AG04449 (cell line): Measurements from ENCODE around the gene ARHGEF7.
"Not testable (repeated sequence)": the region's sequence is repeated elsewhere in the genome, so short reads cannot be mapped to it uniquely, and the experiment has no call there.

Experiments
- CTCF ChIA-PET: fragments of 350-600 bp; formaldehyde crosslinking; extraction: SDS; loops from one replicate; lab custom pipeline; 2021; ENCODE audit warnings: antibody characterized with exemption; lab: Yijun Ruan, JAX
- POLR2A ChIA-PET: fragments of 400-600, 350-600 bp; formaldehyde crosslinking; extraction: SDS; loops from one replicate; lab custom pipeline; 2020; ENCODE audit warnings: antibody characterized with exemption, inconsistent platforms; lab: Yijun Ruan, JAX
- DNase-seq: peaks from one replicate; pipeline ENCODE4 v3.0.0-alpha.2; 2010; ENCODE audit warnings: low read depth, low spot score
- H3K4me3 ChIP-seq: 2 replicates; pipeline ENCODE4 v1.5.1; 2011; ENCODE audit warnings: low read depth, mild to moderate bottlenecking, control low read depth, low read length
- TF ChIP-seq, protein P1 (sequence below): IDR thresholded peaks from one replicate; pipeline ENCODE4 v1.5.1; 2011; ENCODE audit warnings: mild to moderate bottlenecking, moderate library complexity, low read length, control low read depth, inconsistent platforms; ENCODE audit not compliant: insufficient read depth; ENCODE audit errors: missing control alignments

ARHGEF7 gene

DNA sequence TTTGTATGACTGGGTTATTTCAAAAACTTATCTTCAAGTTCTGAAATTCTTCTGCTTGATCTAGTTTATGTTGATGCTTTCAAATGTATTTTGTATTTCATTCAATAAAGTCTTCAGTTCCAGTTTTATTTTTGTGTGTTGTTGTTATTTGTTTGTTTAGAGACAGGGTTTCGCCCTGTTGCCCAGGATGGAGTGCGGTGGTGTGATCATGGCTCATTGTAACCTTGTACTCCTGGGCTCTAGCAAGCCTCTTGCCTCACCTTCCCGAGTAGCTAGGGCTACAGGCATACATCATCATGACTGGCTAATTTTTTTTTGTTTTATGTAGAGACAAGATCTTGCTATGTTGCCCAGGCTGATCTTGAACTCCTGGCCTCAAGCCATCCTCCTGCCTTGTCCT, 40.3 kb upstream of the ARHGEF7 start:
- CTCF ChIA-PET, result no interaction called here
- no peak for DNase-seq
- H3K4me3 ChIP-seq, result no peak overlapping the region
- TF ChIP-seq, protein P1, sequence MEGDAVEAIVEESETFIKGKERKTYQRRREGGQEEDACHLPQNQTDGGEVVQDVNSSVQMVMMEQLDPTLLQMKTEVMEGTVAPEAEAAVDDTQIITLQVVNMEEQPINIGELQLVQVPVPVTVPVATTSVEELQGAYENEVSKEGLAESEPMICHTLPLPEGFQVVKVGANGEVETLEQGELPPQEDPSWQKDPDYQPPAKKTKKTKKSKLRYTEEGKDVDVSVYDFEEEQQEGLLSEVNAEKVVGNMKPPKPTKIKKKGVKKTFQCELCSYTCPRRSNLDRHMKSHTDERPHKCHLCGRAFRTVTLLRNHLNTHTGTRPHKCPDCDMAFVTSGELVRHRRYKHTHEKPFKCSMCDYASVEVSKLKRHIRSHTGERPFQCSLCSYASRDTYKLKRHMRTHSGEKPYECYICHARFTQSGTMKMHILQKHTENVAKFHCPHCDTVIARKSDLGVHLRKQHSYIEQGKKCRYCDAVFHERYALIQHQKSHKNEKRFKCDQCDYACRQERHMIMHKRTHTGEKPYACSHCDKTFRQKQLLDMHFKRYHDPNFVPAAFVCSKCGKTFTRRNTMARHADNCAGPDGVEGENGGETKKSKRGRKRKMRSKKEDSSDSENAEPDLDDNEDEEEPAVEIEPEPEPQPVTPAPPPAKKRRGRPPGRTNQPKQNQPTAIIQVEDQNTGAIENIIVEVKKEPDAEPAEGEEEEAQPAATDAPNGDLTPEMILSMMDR, result no peak
- POLR2A ChIA-PET, result no interaction called here

DNA sequence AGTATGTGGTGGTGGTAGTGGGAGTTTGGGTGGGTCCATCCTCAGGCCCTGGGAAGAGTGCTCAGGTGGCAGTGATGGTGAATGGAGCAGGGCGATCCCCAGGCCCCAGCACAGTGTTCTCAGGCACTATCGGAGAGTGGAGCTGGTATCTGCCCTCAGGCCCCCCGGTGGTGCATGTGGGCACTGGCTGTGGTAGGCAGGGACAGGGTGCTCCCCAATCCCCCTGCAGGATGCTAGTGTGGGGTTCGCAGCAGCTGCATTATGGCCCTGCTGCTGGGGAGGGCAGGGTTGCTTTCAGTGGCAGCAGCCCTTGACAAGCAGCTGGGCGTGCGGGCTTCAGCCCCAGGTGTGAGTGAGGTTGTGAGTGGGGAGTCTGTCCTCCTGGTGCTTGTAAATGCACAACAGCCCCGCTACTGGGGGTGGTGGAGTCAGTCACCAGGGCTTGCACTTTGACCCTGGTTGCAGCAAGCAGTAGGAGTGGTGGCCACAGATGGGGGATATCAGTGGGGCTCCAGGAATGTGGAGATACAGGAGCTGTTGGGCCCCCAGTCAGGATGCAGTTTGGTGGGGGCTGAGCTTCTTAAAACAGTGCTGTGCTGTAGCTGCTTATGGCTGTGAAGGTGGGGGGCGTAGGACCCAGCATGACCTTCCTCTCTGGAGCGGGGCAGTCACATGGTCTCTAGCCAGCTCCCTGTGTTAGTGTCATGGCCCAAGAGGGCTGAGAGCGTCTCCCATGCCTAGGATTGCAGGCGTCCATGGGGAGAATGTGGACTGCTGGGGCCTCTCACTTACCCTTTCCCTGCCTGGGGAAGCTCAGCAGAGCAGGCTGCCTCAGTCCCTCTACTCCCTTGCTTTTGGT, 38.7 kb upstream of the ARHGEF7 start:
- ChIA-PET POLR2A (no interaction called here), CTCF (interaction anchor here (1.9 kb wide), 1 partner anchor 8 kb away, joined by 15 read pairs; no protein-coding TSS in a partner anchor)
- no peak for DNase-seq
- no peak overlapping the region for H3K4me3 ChIP-seq
- TF ChIP-seq, protein P1, result no peak

DNA sequence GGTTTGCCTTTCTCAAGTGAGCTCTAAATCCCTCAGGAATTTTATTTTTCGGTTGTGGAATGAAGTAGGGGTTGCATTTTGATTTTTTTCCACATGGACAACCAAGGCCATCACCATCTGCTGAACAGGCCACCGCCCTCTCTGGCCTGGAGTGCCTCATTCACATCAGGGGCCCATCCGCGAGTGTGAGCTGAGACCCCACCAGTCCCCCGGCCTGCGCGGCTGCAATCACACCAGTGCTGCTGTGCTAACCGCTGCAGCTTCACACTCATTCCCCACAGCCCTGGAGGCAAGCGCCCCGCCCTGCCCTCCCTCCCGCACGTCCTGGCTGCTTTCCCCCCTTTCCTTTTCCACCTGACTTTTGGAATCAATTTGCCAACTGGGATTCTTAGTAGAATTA, 35.7 kb upstream of the ARHGEF7 start:
- H3K4me3 ChIP-seq, result no peak overlapping the region
- TF ChIP-seq, protein P1, result no peak
- POLR2A ChIA-PET, result no interaction called here
- DNase-seq, result no peak
- CTCF ChIA-PET, result interaction anchor here (0.8 to 5.0 kb wide), 3 partner anchors 9 to 122 kb away, joined by 3 to 35 read pairs (median 3); no protein-coding TSS in a partner anchor

DNA sequence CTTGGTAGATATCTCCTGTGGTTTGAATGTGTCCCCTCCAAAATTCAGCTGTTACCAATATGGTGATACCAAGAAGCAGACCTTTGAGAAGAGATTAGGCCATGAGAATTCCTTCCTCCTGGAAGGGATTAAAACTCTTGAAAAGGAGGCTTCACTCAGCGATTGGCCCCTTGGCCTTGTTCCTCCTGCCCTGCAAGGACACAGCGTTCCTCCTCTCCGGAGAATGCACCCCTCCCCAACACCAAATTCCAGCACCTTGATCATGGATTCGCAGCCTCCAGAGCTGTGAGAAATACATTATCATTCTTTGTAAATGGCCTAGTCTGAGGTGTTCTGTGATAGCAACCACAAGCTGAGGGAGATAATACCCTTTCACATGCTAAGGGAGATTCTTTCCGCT, 34.5 kb upstream of the ARHGEF7 start:
- no peak for DNase-seq
- POLR2A ChIA-PET, result no interaction called here
- no peak overlapping the region for H3K4me3 ChIP-seq
- CTCF ChIA-PET, result interaction anchor here (5.0 kb wide), 1 partner anchor 12 kb away, joined by 35 read pairs; no protein-coding TSS in a partner anchor
- TF ChIP-seq, protein P1, result no peak

DNA sequence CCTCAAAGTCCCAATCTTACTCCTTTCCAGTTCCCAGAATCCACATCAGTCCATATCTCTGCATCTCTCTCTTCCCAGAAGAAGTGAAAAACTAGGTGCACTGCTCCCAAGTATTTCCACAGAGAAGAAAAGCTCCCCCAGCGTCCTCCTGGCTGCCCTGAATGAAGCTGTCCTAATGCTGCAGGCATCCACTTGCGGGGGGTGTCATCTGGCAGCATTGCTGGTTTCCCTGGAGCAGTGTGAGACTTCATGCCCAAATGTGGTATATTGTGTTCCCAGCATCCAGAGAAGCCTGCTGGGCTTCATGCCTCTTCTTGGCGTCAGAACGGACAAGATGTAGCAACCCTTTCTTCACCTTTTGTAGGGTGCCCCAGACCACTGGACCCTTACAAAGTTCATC, 32.9 kb upstream of the ARHGEF7 start:
- CTCF ChIA-PET, result interaction anchor here (5.0 kb wide), 1 partner anchor 14 kb away, joined by 35 read pairs; no protein-coding TSS in a partner anchor
- H3K4me3 ChIP-seq, result no peak overlapping the region
- TF ChIP-seq, protein P1, result no peak
- POLR2A ChIA-PET, result no interaction called here
- no peak for DNase-seq

DNA sequence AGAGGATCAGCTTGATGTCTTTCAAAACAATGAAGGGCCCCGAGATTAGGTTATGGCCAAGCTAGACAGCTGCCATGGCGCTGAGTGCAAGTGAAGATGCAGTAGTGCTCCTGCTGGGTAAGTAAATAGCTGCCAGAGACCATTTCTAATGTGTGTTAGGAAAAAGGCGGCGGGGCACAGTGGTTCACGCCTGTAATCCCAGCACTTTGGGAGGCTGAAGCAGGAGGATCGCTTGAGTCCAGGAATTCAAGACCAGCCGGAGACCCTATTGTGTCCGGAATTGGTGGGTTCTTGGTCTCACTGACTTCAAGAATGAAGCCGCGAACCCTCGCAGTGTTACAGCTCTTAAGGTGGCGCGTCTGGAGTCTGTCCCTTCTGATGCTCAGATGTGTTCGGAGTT, 32.3 kb upstream of the ARHGEF7 start:
- POLR2A ChIA-PET, DNase-seq, H3K4me3 ChIP-seq: not testable (repeated sequence)
- CTCF ChIA-PET, result interaction anchor here (5.0 kb wide), 1 partner anchor 14 kb away, joined by 35 read pairs; no protein-coding TSS in a partner anchor

DNA sequence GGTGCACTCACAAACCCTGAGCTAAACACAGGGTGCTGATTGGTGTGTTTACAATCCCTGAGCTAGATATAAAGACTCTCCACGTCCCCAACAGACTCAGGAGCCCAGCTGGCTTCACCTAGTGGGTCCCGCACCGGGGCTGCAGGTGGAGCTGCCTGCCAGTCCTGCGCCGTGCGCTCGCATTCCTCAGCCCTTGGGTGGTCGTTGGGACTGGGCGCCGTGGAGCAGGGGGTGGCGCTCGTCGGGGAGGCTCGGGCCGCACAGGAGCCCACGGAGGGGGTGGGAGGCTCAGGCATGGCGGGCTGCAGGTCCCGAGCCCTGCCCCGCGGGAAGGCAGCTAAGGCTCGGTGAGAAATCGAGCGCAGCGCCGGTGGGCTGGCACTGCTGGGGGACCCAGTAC, 31.4 kb upstream of the ARHGEF7 start:
- H3K4me3 ChIP-seq, DNase-seq, POLR2A ChIA-PET, CTCF ChIA-PET: not testable (repeated sequence)
